ENCODE measurements around the gene CFAP298.

Gene CFAP298

DNA sequence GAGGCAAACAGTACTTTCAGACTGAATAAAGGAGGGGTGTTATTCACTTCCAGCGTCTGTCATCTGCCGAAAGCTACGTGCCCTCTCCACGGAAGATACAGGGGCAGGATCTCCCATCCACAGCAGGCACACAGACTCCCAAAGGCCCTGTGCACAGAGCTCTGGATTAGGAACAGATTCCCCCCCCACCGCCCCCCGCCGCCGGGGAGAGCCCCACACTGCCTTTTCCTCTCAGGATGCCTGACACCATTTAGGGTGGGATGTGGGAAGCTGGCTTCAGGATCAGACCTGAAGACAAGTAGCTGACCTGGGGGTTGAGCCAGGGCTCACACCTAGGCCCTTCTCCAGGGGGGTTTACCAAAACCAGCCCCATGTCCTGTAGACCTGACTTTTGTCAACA lies 18.5 kb downstream of the CFAP298 start:
- Histone ChIP-seq H3K4me3 (ENCODE audit: low read length in 2 of 2) (no peak overlapping the region), H3K27me3 (ENCODE audit: control insufficient read depth in 3 of 3, insufficient read depth in 3 of 3, low read depth in 1 of 3, low read length in 3 of 3) (no peaks in the 10 kb centered on the region), H2BK12ac (ENCODE audit: low read length) (no peak overlapping the region), H3K4me2 (ENCODE audit: insufficient read depth, low read length, poor library complexity, severe bottlenecking) (no peak overlapping the region), H2BK5ac (ENCODE audit: low read length) (no peak overlapping the region), H3K23ac (ENCODE audit: low read depth, low read length, poor library complexity) (no peak overlapping the region), H2BK15ac (ENCODE audit: low read length) (no peak overlapping the region), H2AFZ (ENCODE audit: low read length) (no peak overlapping the region), H3K27ac (replicated peaks; ENCODE audit: low read length) (no peak overlapping the region), H3K9ac (ENCODE audit: low read depth, low read length, poor library complexity) (no peak overlapping the region), H2BK120ac (ENCODE audit: low read depth, low read length) (no peak overlapping the region), H3K4me1 (ENCODE audit: control insufficient read depth in 2 of 2, insufficient read depth in 1 of 2, low read depth in 1 of 2, low read length in 2 of 2) (no peaks in the 10 kb centered on the region), H3K4ac (ENCODE audit: low read length) (no peak overlapping the region), H4K91ac (ENCODE audit: low read depth, low read length, poor library complexity) (no peak overlapping the region), H3K14ac (ENCODE audit: low read length) (no peak overlapping the region), H3K18ac (ENCODE audit: low read length) (no peak overlapping the region), H3K79me1 (ENCODE audit: low read depth, low read length) (no peaks in the 10 kb centered on the region), H4K8ac (ENCODE audit: low read depth, low read length) (no peak overlapping the region), H2AK5ac (ENCODE audit: low read depth, low read length) (no peak overlapping the region), H3K36me3 (replicated peaks in 1 of 2; ENCODE audit: control insufficient read depth in 2 of 2, insufficient read depth in 2 of 2, low read length in 2 of 2) (peaks cover 0 to 5% of the 10 kb centered on the region in 2 donors), H3K9me3 (replicated peaks in 1 of 2; ENCODE audit: control insufficient read depth in 2 of 2, insufficient read depth in 1 of 2, low read depth in 1 of 2, low read length in 2 of 2) (no peaks in the 10 kb centered on the region)
- WGBS, 2 donors (ENCODE audit: extremely low coverage in 2 of 2, insufficient read length in 2 of 2, insufficient replicate concordance in 1 of 2) = no CpG with 5 or more reads among the region's 8 CpGs
- no peak for DNase-seq (ENCODE audit: low spot score)

DNA sequence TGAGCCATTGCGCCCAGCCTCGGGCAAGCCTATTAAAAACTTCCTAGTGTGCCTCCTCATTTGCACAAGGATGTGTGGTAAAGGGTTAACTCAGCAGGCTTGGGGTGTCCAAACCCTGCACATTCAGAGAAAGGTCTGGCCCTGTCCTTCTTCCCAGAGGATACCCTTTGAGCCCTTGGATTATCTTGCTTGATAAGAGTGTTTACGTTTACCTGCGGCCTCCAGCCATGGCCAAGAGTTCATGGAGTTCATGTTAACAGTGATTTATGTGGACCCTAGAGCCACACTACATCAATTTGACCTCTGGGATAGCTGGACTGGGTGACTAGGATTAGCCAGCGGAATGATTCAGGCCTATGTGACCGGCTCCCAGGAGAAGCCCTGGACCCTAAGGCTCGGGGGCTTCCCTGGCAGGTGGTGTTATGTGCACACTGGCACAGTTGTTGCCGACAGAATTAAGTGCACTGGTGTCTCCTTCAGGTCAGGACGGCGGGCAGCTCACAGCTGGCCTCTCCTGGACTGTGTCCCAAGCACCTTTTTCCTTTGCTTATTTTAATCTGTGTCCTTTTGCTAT lies 19.2 kb downstream of the CFAP298 start:
- no peak overlapping the region for H2BK120ac ChIP-seq (ENCODE audit: low read depth, low read length)
- peaks cover 0 to 2% of the 10 kb centered on the region in 2 donors for H3K36me3 ChIP-seq (replicated peaks in 1 of 2; ENCODE audit: control insufficient read depth in 2 of 2, insufficient read depth in 2 of 2, low read length in 2 of 2)
- H2AFZ ChIP-seq (ENCODE audit: low read length) = no peak overlapping the region
- no peak overlapping the region for H3K4me3 ChIP-seq (ENCODE audit: low read length in 2 of 2)
- no peaks in the 10 kb centered on the region for H3K79me1 ChIP-seq (ENCODE audit: low read depth, low read length)
- H3K23ac ChIP-seq (ENCODE audit: low read depth, low read length, poor library complexity) = no peak overlapping the region
- H3K4ac ChIP-seq (ENCODE audit: low read length) = no peak overlapping the region
- no peak for DNase-seq (ENCODE audit: low spot score)
- no peak overlapping the region for H4K91ac ChIP-seq (ENCODE audit: low read depth, low read length, poor library complexity)
- H2BK5ac ChIP-seq (ENCODE audit: low read length) = no peak overlapping the region
- H3K9me3 ChIP-seq (replicated peaks in 1 of 2; ENCODE audit: control insufficient read depth in 2 of 2, insufficient read depth in 1 of 2, low read depth in 1 of 2, low read length in 2 of 2) = no peaks in the 10 kb centered on the region
- no peaks in the 10 kb centered on the region for H3K4me1 ChIP-seq (ENCODE audit: control insufficient read depth in 2 of 2, insufficient read depth in 1 of 2, low read depth in 1 of 2, low read length in 2 of 2)
- H3K27ac ChIP-seq (replicated peaks; ENCODE audit: low read length) = no peak overlapping the region
- H4K8ac ChIP-seq (ENCODE audit: low read depth, low read length) = no peak overlapping the region
- no peak overlapping the region for H2AK5ac ChIP-seq (ENCODE audit: low read depth, low read length)
- H2BK15ac ChIP-seq (ENCODE audit: low read length) = no peak overlapping the region
- no peak overlapping the region for H3K9ac ChIP-seq (ENCODE audit: low read depth, low read length, poor library complexity)
- H3K18ac ChIP-seq (ENCODE audit: low read length) = no peak overlapping the region
- H3K14ac ChIP-seq (ENCODE audit: low read length) = no peak overlapping the region
- no CpG with 5 or more reads among the region's 10 CpGs for WGBS, 2 donors (ENCODE audit: extremely low coverage in 2 of 2, insufficient read length in 2 of 2, insufficient replicate concordance in 1 of 2)
- H2BK12ac ChIP-seq (ENCODE audit: low read length) = no peak overlapping the region
- H3K4me2 ChIP-seq (ENCODE audit: insufficient read depth, low read length, poor library complexity, severe bottlenecking) = no peak overlapping the region
- no peaks in the 10 kb centered on the region for H3K27me3 ChIP-seq (ENCODE audit: control insufficient read depth in 3 of 3, insufficient read depth in 3 of 3, low read depth in 1 of 3, low read length in 3 of 3)

- Histone ChIP-seq H4K91ac (ENCODE audit: low read depth, low read length, poor library complexity) (no peak overlapping the region), H2BK15ac (ENCODE audit: low read length) (no peak overlapping the region), H2BK120ac (ENCODE audit: low read depth, low read length) (no peak overlapping the region), H4K8ac (ENCODE audit: low read depth, low read length) (no peak overlapping the region), H3K4me1 (ENCODE audit: control insufficient read depth in 2 of 2, insufficient read depth in 1 of 2, low read depth in 1 of 2, low read length in 2 of 2) (no peaks in the 10 kb centered on the region), H3K14ac (ENCODE audit: low read length) (no peak overlapping the region), H2AK5ac (ENCODE audit: low read depth, low read length) (no peak overlapping the region), H3K79me1 (ENCODE audit: low read depth, low read length) (no peaks in the 10 kb centered on the region), H3K4ac (ENCODE audit: low read length) (no peak overlapping the region), H3K36me3 (replicated peaks in 1 of 2; ENCODE audit: control insufficient read depth in 2 of 2, insufficient read depth in 2 of 2, low read length in 2 of 2) (no peaks in the 10 kb centered on the region), H3K27me3 (ENCODE audit: control insufficient read depth in 3 of 3, insufficient read depth in 3 of 3, low read depth in 1 of 3, low read length in 3 of 3) (no peaks in the 10 kb centered on the region), H2AFZ (ENCODE audit: low read length) (no peak overlapping the region), H3K18ac (ENCODE audit: low read length) (no peak overlapping the region), H3K9me3 (replicated peaks in 1 of 2; ENCODE audit: control insufficient read depth in 2 of 2, insufficient read depth in 1 of 2, low read depth in 1 of 2, low read length in 2 of 2) (no peaks in the 10 kb centered on the region), H3K4me3 (ENCODE audit: low read length in 2 of 2) (no peak overlapping the region), H3K4me2 (ENCODE audit: insufficient read depth, low read length, poor library complexity, severe bottlenecking) (no peak overlapping the region), H2BK12ac (ENCODE audit: low read length) (no peak overlapping the region), H3K9ac (ENCODE audit: low read depth, low read length, poor library complexity) (no peak overlapping the region), H2BK5ac (ENCODE audit: low read length) (no peak overlapping the region), H3K27ac (replicated peaks; ENCODE audit: low read length) (no peak overlapping the region), H3K23ac (ENCODE audit: low read depth, low read length, poor library complexity) (no peak overlapping the region)
- no peak for DNase-seq (ENCODE audit: low spot score)
- no CpG with 5 or more reads among the region's 4 CpGs for WGBS, 2 donors (ENCODE audit: extremely low coverage in 2 of 2, insufficient read length in 2 of 2, insufficient replicate concordance in 1 of 2)
Observed at GRCh38 chr21:32590130-32590529, 22.0 kb downstream of the CFAP298 start.

DNA sequence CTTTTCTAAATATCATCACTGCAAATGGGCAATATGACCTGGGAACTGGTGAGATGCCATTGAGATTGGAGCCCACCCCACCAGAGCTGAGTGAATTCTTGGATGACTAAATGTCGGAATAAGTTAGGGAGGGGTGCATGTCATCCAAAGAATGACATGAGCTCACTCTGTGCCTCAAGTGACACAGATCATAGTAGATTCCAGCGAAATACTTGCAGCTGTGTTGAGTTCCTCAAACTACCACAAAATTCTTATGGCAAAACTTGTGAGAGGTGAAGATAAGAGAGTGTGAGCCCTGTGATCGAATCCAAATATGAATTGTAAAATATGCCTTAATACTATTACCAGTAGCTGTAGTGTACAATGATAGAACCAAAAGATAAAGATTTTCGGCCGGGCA lies 24.5 kb downstream of the CFAP298 start:
- Histone ChIP-seq H3K23ac (ENCODE audit: low read depth, low read length, poor library complexity) (no peak overlapping the region), H4K8ac (ENCODE audit: low read depth, low read length) (no peak overlapping the region), H3K4ac (ENCODE audit: low read length) (no peak overlapping the region), H2BK5ac (ENCODE audit: low read length) (no peak overlapping the region), H3K18ac (ENCODE audit: low read length) (no peak overlapping the region), H4K91ac (ENCODE audit: low read depth, low read length, poor library complexity) (no peak overlapping the region), H2BK120ac (ENCODE audit: low read depth, low read length) (no peak overlapping the region), H3K4me3 (ENCODE audit: low read length in 2 of 2) (no peak overlapping the region), H3K36me3 (replicated peaks in 1 of 2; ENCODE audit: control insufficient read depth in 2 of 2, insufficient read depth in 2 of 2, low read length in 2 of 2) (no peaks in the 10 kb centered on the region), H3K27ac (replicated peaks; ENCODE audit: low read length) (no peak overlapping the region), H3K4me2 (ENCODE audit: insufficient read depth, low read length, poor library complexity, severe bottlenecking) (no peak overlapping the region), H3K9me3 (replicated peaks in 1 of 2; ENCODE audit: control insufficient read depth in 2 of 2, insufficient read depth in 1 of 2, low read depth in 1 of 2, low read length in 2 of 2) (no peaks in the 10 kb centered on the region), H3K27me3 (ENCODE audit: control insufficient read depth in 3 of 3, insufficient read depth in 3 of 3, low read depth in 1 of 3, low read length in 3 of 3) (no peaks in the 10 kb centered on the region), H2AK5ac (ENCODE audit: low read depth, low read length) (no peak overlapping the region), H2BK15ac (ENCODE audit: low read length) (no peak overlapping the region), H3K9ac (ENCODE audit: low read depth, low read length, poor library complexity) (no peak overlapping the region), H3K79me1 (ENCODE audit: low read depth, low read length) (peaks cover 2% of the 10 kb centered on the region), H3K14ac (ENCODE audit: low read length) (no peak overlapping the region), H2AFZ (ENCODE audit: low read length) (no peak overlapping the region), H2BK12ac (ENCODE audit: low read length) (no peak overlapping the region), H3K4me1 (ENCODE audit: control insufficient read depth in 2 of 2, insufficient read depth in 1 of 2, low read depth in 1 of 2, low read length in 2 of 2) (no peaks in the 10 kb centered on the region)
- WGBS, 2 donors (ENCODE audit: extremely low coverage in 2 of 2, insufficient read length in 2 of 2, insufficient replicate concordance in 1 of 2) = no CpG with 5 or more reads among the region's 5 CpGs
- no peak for DNase-seq (ENCODE audit: low spot score)
